Measurements from ENCODE around the gene LMF1.

LMF1 gene

GRCh38 chr16:878886-879285 is 91.9 kb downstream of the LMF1 start:
- no peak for DNase-seq (ENCODE audit: low spot score)

- no peak for DNase-seq (ENCODE audit: low spot score)
Observed at GRCh38 chr16:878072-878784, 92.6 kb downstream of the LMF1 start.

GRCh38 chr16:877242-878071 is 93.3 kb downstream of the LMF1 start:
- no peak for DNase-seq (ENCODE audit: low spot score)

GRCh38 chr16:876523-877241 is 94.1 kb downstream of the LMF1 start:
- no peak for DNase-seq (ENCODE audit: low spot score)

- DNase-seq (ENCODE audit: low spot score), result no peak
Observed at GRCh38 chr16:876041-876335, 94.8 kb downstream of the LMF1 start.

- DNase-seq (ENCODE audit: low spot score), result no peak
Observed at GRCh38 chr16:875182-876040, 95.4 kb downstream of the LMF1 start.

- DNase-seq (ENCODE audit: low spot score), result no peak
Observed at GRCh38 chr16:874366-875181, 96.2 kb downstream of the LMF1 start.

- DNase-seq (ENCODE audit: low spot score), result no peak
Observed at GRCh38 chr16:873889-874288, 96.9 kb downstream of the LMF1 start.

- no peak for DNase-seq (ENCODE audit: low spot score)
Observed at GRCh38 chr16:873243-873661, 97.5 kb downstream of the LMF1 start.

- no peak for DNase-seq (ENCODE audit: low spot score)
Observed at GRCh38 chr16:872436-873242, 98.1 kb downstream of the LMF1 start.

GRCh38 chr16:871562-872345 is 99.0 kb downstream of the LMF1 start:
- DNase-seq (ENCODE audit: low spot score), result no peak

GRCh38 chr16:870856-871561 is 99.8 kb downstream of the LMF1 start:
- DNase-seq (ENCODE audit: low spot score), result no peak

- no peak for DNase-seq (ENCODE audit: low spot score)
Observed at GRCh38 chr16:869823-870641, 100.8 kb downstream of the LMF1 start.

- DNase-seq (ENCODE audit: low spot score), result no peak
Observed at GRCh38 chr16:868846-869822, 101.7 kb downstream of the LMF1 start.

- no peak for DNase-seq (ENCODE audit: low spot score)
Observed at GRCh38 chr16:868386-868755, 102.4 kb downstream of the LMF1 start.

GRCh38 chr16:867421-868385 is 103.1 kb downstream of the LMF1 start:
- DNase-seq (ENCODE audit: low spot score), result no peak

Data from CD4-positive, alpha-beta T cell treated with Interleukin-2 at 100 ng/mL for 4 hours (primary cell).